Measurements from ENCODE around the gene ROPN1L. TPM values are rescaled to one million over a fixed set of nuclear protein-coding genes. Genes with fewer than 3 reads are reported as not detected.

ROPN1L gene
- total RNA-seq, 2 donors from 2014 or later: not detected

DNA sequence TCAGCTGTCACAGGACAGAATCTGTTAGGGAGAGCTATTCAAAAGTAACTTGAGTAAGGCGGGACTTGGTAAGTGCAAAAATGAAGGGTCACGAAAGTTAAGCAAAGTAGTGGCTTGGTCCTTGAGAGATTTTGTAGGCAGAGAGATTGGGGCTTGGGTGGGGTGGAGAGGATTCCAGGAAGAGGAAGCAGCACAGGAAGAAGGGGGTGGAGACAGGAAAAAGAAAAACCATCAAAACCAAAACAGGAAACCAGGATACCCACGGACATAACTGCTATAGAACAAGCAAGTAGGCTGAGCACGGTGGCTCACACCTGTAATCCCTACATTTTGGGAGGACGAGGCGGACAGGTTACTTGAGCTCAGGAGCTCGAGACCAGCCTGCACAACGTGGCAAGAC lies 3.7 kb downstream of the ROPN1L start:
- intact Hi-C loops (cut with DNase I): no loop called here
- no peak overlapping the region for H3K27ac ChIP-seq

DNA sequence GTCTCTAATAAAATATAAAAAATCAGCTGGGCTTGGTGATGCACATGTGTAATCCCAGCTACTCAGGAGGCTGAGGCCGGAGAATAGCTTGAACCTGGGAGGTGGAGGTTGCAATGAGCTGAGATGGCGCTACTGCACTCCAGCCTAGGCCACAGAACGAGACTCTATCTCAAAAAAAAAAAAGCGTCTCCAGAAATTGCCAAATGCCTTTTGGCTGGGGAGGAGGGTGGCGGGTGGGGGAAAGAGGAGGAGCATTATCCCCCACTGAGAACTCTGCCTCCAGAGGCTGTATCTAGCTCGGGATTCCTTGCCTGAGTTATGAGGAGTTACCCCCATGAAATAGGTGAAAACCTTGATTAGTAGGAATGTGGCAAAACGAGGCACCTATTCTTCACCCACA lies 4.8 kb downstream of the ROPN1L start:
- peaks cover 4% of the 10 kb centered on the region for H3K4me1 ChIP-seq
- no peak for DNase-seq
- no peak overlapping the region for H3K27ac ChIP-seq
- no peak overlapping the region for H3K9ac ChIP-seq (ENCODE audit: low read depth in 2 of 2, low read length in 2 of 2)
- no peak for TF ChIP-seq CTCF (IDR thresholded peaks at IDR 0.05)
- no peaks in the 10 kb centered on the region for H3K36me3 ChIP-seq
- H3K9me3 ChIP-seq: no peaks in the 10 kb centered on the region
- H3K4me3 ChIP-seq: no peak overlapping the region
- no peaks in the 10 kb centered on the region for H3K27me3 ChIP-seq
- intact Hi-C loops (cut with DNase I): no loop called here

More for the DNA sequence above, 3.7 kb downstream of the ROPN1L start:
- peaks cover 10% of the 10 kb centered on the region for H3K4me1 ChIP-seq
- H3K36me3 ChIP-seq: no peaks in the 10 kb centered on the region
- no peak for DNase-seq
- no peaks in the 10 kb centered on the region for H3K27me3 ChIP-seq
- H3K9ac ChIP-seq (ENCODE audit: low read depth in 2 of 2, low read length in 2 of 2): no peak overlapping the region
- H3K4me3 ChIP-seq: no peak overlapping the region
- no peak for TF ChIP-seq CTCF (IDR thresholded peaks at IDR 0.05)
- no peaks in the 10 kb centered on the region for H3K9me3 ChIP-seq

GRCh38 chr5:10447041-10447440 lies 5.4 kb downstream of the ROPN1L start:
- Histone ChIP-seq H3K27me3 (no peaks in the 10 kb centered on the region), H3K9me3 (no peaks in the 10 kb centered on the region), H3K27ac (no peak overlapping the region), H3K36me3 (no peaks in the 10 kb centered on the region), H3K9ac (ENCODE audit: low read depth in 2 of 2, low read length in 2 of 2) (no peak overlapping the region), H3K4me3 (no peak overlapping the region), H3K4me1 (peaks cover 4% of the 10 kb centered on the region)
- no peak for TF ChIP-seq CTCF (IDR thresholded peaks at IDR 0.05)
- DNase-seq: no peak
- intact Hi-C loops (cut with DNase I): no loop called here

GRCh38 chr5:10448754-10449360 lies 7.2 kb downstream of the ROPN1L start:
- TF ChIP-seq CTCF (IDR thresholded peaks at IDR 0.05): no peak
- Histone ChIP-seq H3K9ac (ENCODE audit: low read depth in 2 of 2, low read length in 2 of 2) (no peak overlapping the region), H3K36me3 (no peaks in the 10 kb centered on the region), H3K4me1 (no peaks in the 10 kb centered on the region), H3K27me3 (no peaks in the 10 kb centered on the region), H3K4me3 (no peak overlapping the region), H3K9me3 (no peaks in the 10 kb centered on the region), H3K27ac (no peak overlapping the region)
- intact Hi-C loops (cut with DNase I): no loop called here
- DNase-seq: no peak

GRCh38 chr5:10451137-10451824 lies 9.6 kb downstream of the ROPN1L start:
- intact Hi-C loops (cut with DNase I): no loop called here
- Histone ChIP-seq H3K27ac (no peak overlapping the region), H3K9me3 (no peaks in the 10 kb centered on the region), H3K4me3 (no peak overlapping the region), H3K9ac (ENCODE audit: low read depth in 2 of 2, low read length in 2 of 2) (no peak overlapping the region), H3K27me3 (no peaks in the 10 kb centered on the region), H3K36me3 (no peaks in the 10 kb centered on the region), H3K4me1 (no peaks in the 10 kb centered on the region)
- no peak for DNase-seq
- no peak for TF ChIP-seq CTCF (IDR thresholded peaks at IDR 0.05)

All from colonic mucosa (tissue), 4 donors.